ENCODE data around the gene CSNK1D.

- TF ChIP-seq CTCF (IDR thresholded peaks at IDR 0.05) = no peak
- no peak for TF ChIP-seq POLR2A (IDR thresholded peaks at IDR 0.05)
Observed at GRCh38 chr17:82223517-82223916, 50.0 kb downstream of the CSNK1D start.
